IMR-90 (cell line): ENCODE results near the gene LIPK. TPM values are rescaled to one million over a fixed set of nuclear protein-coding genes. Genes with fewer than 3 reads are reported as not detected.

ENCODE experiments used
- ATAC-seq: fragments of 200-7000 bp; cut with Tn5 transposase; 2 replicates; pipeline ENCODE4 v1.9.1; 2020; ENCODE audit warnings: low read depth, mild to moderate bottlenecking, moderate library complexity
- BruUV-seq: library from RNA; stranded (reverse); fragments of 400-500 nt; replicated peaks from 2 replicates; lab custom pipeline; 2021; lab: Mats Ljungman, UMichigan
- CTCF ChIA-PET: fragments of 300-600 bp; formaldehyde crosslinking; extraction: SDS; loops from one replicate; lab custom pipeline; 2021; ENCODE audit warnings: antibody characterized with exemption; lab: Yijun Ruan, JAX
- POLR2A ChIA-PET: fragments of 300-600 bp; sonication (Branson Sonifier 250); formaldehyde crosslinking; loops from one replicate; lab custom pipeline; 2022; ENCODE audit warnings: antibody characterized with exemption; ENCODE audit not compliant: unreplicated experiment; lab: Charles Lee
- DNase-seq: peaks from one replicate; pipeline ENCODE4 v3.0.0; 2013
- H2AFZ ChIP-seq: replicated peaks from 2 replicates; pipeline ENCODE3; 2013; ENCODE audit warnings: low read length, mild to moderate bottlenecking; ENCODE audit not compliant: poor library complexity
- H2AK5ac ChIP-seq: 2 replicates; pipeline ENCODE4 v1.6.1; 2013; ENCODE audit warnings: low read depth, low read length, inconsistent platforms
- H2AK9ac ChIP-seq: replicated peaks from 2 replicates; pipeline ENCODE3; 2013; ENCODE audit warnings: mild to moderate bottlenecking, low read depth, low read length, moderate library complexity; ENCODE audit not compliant: poor library complexity
- H2BK120ac ChIP-seq: 2 replicates; pipeline ENCODE4 v1.6.1; 2013; ENCODE audit warnings: low read depth, low read length, inconsistent platforms
- H2BK15ac ChIP-seq: 3 replicates; pipeline ENCODE4 v1.6.1; 2013; ENCODE audit warnings: low read depth, low read length, inconsistent platforms
- H2BK20ac ChIP-seq: 2 replicates; pipeline ENCODE4 v1.6.1; 2013; ENCODE audit warnings: low read depth, mild to moderate bottlenecking, inconsistent platforms, low read length, moderate library complexity
- H2BK5ac ChIP-seq: 2 replicates; pipeline ENCODE4 v1.6.1; 2013; ENCODE audit warnings: mild to moderate bottlenecking, low read depth, low read length, inconsistent platforms; ENCODE audit not compliant: poor library complexity, severe bottlenecking
- H3K14ac ChIP-seq: replicated peaks from 2 replicates; pipeline ENCODE4 v1.6.1; 2013; ENCODE audit warnings: low read depth, low read length, inconsistent platforms
- H3K18ac ChIP-seq: 2 replicates; pipeline ENCODE4 v1.6.1; 2013; ENCODE audit warnings: low read depth, low read length, control low read depth
- H3K23ac ChIP-seq: 2 replicates; pipeline ENCODE4 v1.6.1; 2013; ENCODE audit warnings: low read depth, low read length, inconsistent platforms
- H3K27ac ChIP-seq: 2 replicates; pipeline ENCODE4 v1.5.1; 2013; ENCODE audit warnings: mild to moderate bottlenecking, control low read depth, low read length; ENCODE audit not compliant: insufficient read depth
- H3K27me3 ChIP-seq: 2 replicates; pipeline ENCODE4 v1.6.1; 2013; ENCODE audit warnings: low read length; ENCODE audit not compliant: control insufficient read depth, insufficient read depth
- H3K36me3 ChIP-seq: 2 replicates; pipeline ENCODE4 v1.6.1; 2013; ENCODE audit warnings: low read length, mixed read lengths; ENCODE audit not compliant: control insufficient read depth, insufficient read depth
- H3K4ac ChIP-seq: 2 replicates; pipeline ENCODE4 v1.6.1; 2013; ENCODE audit warnings: low read depth, low read length, inconsistent platforms
- H3K4me1 ChIP-seq: 2 replicates; pipeline ENCODE4 v1.6.1; 2013; ENCODE audit warnings: low read length, mixed read lengths; ENCODE audit not compliant: control insufficient read depth, insufficient read depth
- H3K4me2 ChIP-seq: 2 replicates; pipeline ENCODE4 v1.6.1; 2013; ENCODE audit warnings: low read depth, mild to moderate bottlenecking, control low read depth, low read length, moderate library complexity
- H3K4me3 ChIP-seq: 2 replicates; pipeline ENCODE4 v1.5.1; 2013; ENCODE audit warnings: low read depth, mild to moderate bottlenecking, control low read depth, low read length, moderate library complexity; ENCODE audit not compliant: insufficient read depth
- H3K56ac ChIP-seq: 2 replicates; pipeline ENCODE4 v1.6.1; 2013; ENCODE audit warnings: low read length, inconsistent platforms; ENCODE audit not compliant: insufficient read depth; ENCODE audit errors: extremely low read depth
- H3K79me1 ChIP-seq, 2 experiments: 2 replicates each; pipeline ENCODE4 v1.6.1; 2013; ENCODE audit warnings: low read length in 2 of 2, inconsistent platforms in 1 of 2, low read depth in 1 of 2
- H3K9ac ChIP-seq: 2 replicates; pipeline ENCODE4 v1.6.1; 2013; ENCODE audit warnings: low read depth, low read length, control low read depth
- H3K9me1 ChIP-seq: 2 replicates; pipeline ENCODE4 v1.6.1; 2013; ENCODE audit warnings: low read length, inconsistent platforms; ENCODE audit not compliant: insufficient read depth
- H3K9me3 ChIP-seq: 2 replicates; pipeline ENCODE4 v1.6.1; 2013; ENCODE audit warnings: low read length; ENCODE audit not compliant: control insufficient read depth, insufficient read depth
- H4K20me1 ChIP-seq: 2 replicates; pipeline ENCODE4 v1.6.1; 2013; ENCODE audit warnings: low read length, inconsistent platforms; ENCODE audit not compliant: insufficient read depth
- H4K5ac ChIP-seq: 2 replicates; pipeline ENCODE4 v1.6.1; 2013; ENCODE audit warnings: mild to moderate bottlenecking, low read depth, low read length, control low read depth
- H4K8ac ChIP-seq, 2 experiments: 2 replicates each; pipeline ENCODE4 v1.6.1; 2013; ENCODE audit warnings: low read depth in 2 of 2, low read length in 2 of 2, control low read depth in 1 of 2, inconsistent platforms in 1 of 2
- H4K91ac ChIP-seq: 2 replicates; pipeline ENCODE4 v1.6.1; 2013; ENCODE audit warnings: low read depth, low read length, inconsistent platforms; ENCODE audit not compliant: insufficient read depth
- CHD1 ChIP-seq: IDR thresholded peaks from 2 replicates; pipeline ENCODE4 v1.6.1; 2012; ENCODE audit warnings: low read depth, low read length, improper control_type of control experiment
- FOS ChIP-seq: fragments of 150-350 bp; IDR thresholded peaks from 2 replicates; pipeline ENCODE4 v1.6.1; 2016; ENCODE audit warnings: low read depth, low read length
- MAZ ChIP-seq: IDR thresholded peaks from 2 replicates; pipeline ENCODE4 v1.6.1; 2012; ENCODE audit warnings: low read depth, mild to moderate bottlenecking, low read length, improper control_type of control experiment, moderate library complexity, borderline replicate concordance
- NFE2L2 ChIP-seq: fragments of 150-350 bp; IDR thresholded peaks from 2 replicates; pipeline ENCODE4 v1.6.1; 2016; ENCODE audit warnings: low read depth, mild to moderate bottlenecking, low read length
- POLR2A ChIP-seq: IDR thresholded peaks from 2 replicates; pipeline ENCODE4 v1.6.1; 2012; ENCODE audit warnings: mild to moderate bottlenecking, low read depth, low read length
- RAD21 ChIP-seq: IDR thresholded peaks from 2 replicates; pipeline ENCODE4 v1.6.1; 2012; ENCODE audit warnings: low read length, improper control_type of control experiment
- RFX5 ChIP-seq: IDR thresholded peaks from 2 replicates; pipeline ENCODE4 v1.8.0; 2012; ENCODE audit warnings: low read depth, mild to moderate bottlenecking, low read length, moderate library complexity
- WGBS, 2 experiments: methylation state at CpG; one replicate each; pipeline versions ENCODE4 v1.1.5 to v1.1.7; 2013; ENCODE audit warnings: missing lambda C conversion rate in 2 of 2; ENCODE audit not compliant: insufficient read length in 1 of 2; ENCODE audit errors: extremely low coverage in 2 of 2; 5-methylcytosine and 5-hydroxymethylcytosine counted together
- dilution Hi-C: fragments of 300-500 bp; cut with HindIII; formaldehyde crosslinking; loops from one replicate; pipeline ENCODE4 v1.14.3; 2018; ENCODE audit warnings: low sequenced_read_pairs; ENCODE audit not compliant: unreplicated experiment
- in situ Hi-C: fragments of 300-500 bp; cut with MboI; formaldehyde crosslinking; loops from 3 replicates; pipeline ENCODE4 v1.14.3; 2019; ENCODE audit warnings: low sequenced_read_pairs, inconsistent platforms, mixed read lengths
- intact Hi-C: fragments of 100-400 bp; cut with micrococcal nuclease; formaldehyde crosslinking; loops from 2 replicates; pipeline ENCODE4 v1.10.0; 2022
- polyA plus RNA-seq, 3 experiments: library from polyadenylated mRNA; depleted of rRNA; stranded (reverse); fragments of >200 nt; gene quantifications; 2 replicates each; pipeline ENCODE4 v1.2.3, GENCODE V29; 2012; ENCODE audit warnings: low replicate concordance in 1 of 3
- total RNA-seq: library from RNA; depleted of rRNA; stranded (reverse); fragments of >200 nt; gene quantifications from 2 replicates; pipeline ENCODE4 v1.2.3, GENCODE V29; 2012
- TF ChIP-seq, protein P1 (sequence below): fragments of 150-350 bp; IDR thresholded peaks from 2 replicates; pipeline ENCODE4 v1.6.1; 2016; ENCODE audit warnings: low read depth, mild to moderate bottlenecking, low read length, moderate library complexity, borderline replicate concordance
- TF ChIP-seq, protein P2 (sequence below): conservative IDR thresholded peaks from 2 replicates; pipeline ENCODE4 v1.5.1; 2012; ENCODE audit warnings: mild to moderate bottlenecking, low read depth, low read length, improper control_type of control experiment

Gene LIPK
- total and polyA plus RNA-seq, 2 of the 4 experiments (the other 2 are of a cell fraction) = not detected

DNA sequence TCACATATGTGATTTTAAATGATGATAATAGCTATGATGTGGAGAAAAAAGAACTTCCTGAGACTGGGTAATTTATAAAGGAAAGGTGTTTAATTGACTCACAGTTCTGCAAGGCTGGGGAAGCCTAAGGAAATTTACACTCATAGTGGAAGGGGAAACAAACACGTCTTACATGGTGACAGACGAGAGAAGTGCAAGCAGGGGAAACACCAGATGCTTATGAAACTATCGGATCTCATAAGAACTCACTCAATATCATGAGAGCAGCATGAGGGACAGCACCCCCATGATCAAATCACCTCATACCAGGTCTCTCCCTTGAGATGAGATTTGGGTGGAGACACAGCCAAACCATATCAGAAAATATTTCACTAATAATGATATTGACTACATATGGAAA, 49.7 kb downstream of the LIPK start:
- no peak overlapping the region for H3K4me2 ChIP-seq
- no peak overlapping the region for H4K8ac ChIP-seq
- peaks cover 7% of the 10 kb centered on the region for H3K27me3 ChIP-seq
- DNase-seq (no peak), ATAC-seq (no peak)
- no peaks in the 10 kb centered on the region for H4K20me1 ChIP-seq
- dilution Hi-C loops (no loop called here), in situ Hi-C loops (no loop called here), intact Hi-C loops (loop anchor here (5.0 kb wide), 1 partner anchor 38 kb away; no protein-coding TSS in a partner anchor)
- no peak overlapping the region for H3K4me3 ChIP-seq
- H4K5ac ChIP-seq = no peak overlapping the region
- H2AFZ ChIP-seq = no peak overlapping the region
- no peaks in the 10 kb centered on the region for H3K9me3 ChIP-seq
- CTCF ChIA-PET = no interaction called here
- no peaks in the 10 kb centered on the region; the same call in 1 of the 2 replicates for H3K9me1 ChIP-seq
- WGBS, 2 experiments = no CpG with 5 or more reads among the region's 3 CpGs
- H3K56ac ChIP-seq = no peak overlapping the region
- no peak overlapping the region for H2BK20ac ChIP-seq
- POLR2A ChIA-PET = no interaction called here
- H3K4me1 ChIP-seq = no peaks in the 10 kb centered on the region
- H4K91ac ChIP-seq = no peak overlapping the region
- H3K27ac ChIP-seq = no peak overlapping the region
- H3K9ac ChIP-seq = no peak overlapping the region
- H3K14ac ChIP-seq = no peak overlapping the region
- no peaks in the 10 kb centered on the region for H3K36me3 ChIP-seq
- no peak overlapping the region for H2BK5ac ChIP-seq
- no peak overlapping the region for H2BK15ac ChIP-seq
- no peak overlapping the region for H2BK120ac ChIP-seq
- H2AK9ac ChIP-seq = no peak overlapping the region
- no peak overlapping the region for H2AK5ac ChIP-seq
- no peak overlapping the region for H3K4ac ChIP-seq
- no peak overlapping the region for H3K23ac ChIP-seq
- no peaks in the 10 kb centered on the region for H3K79me1 ChIP-seq
- no peak overlapping the region for H3K18ac ChIP-seq
- no TSS peak for BruUV-seq
- no peak for TF ChIP-seq RFX5
- TF ChIP-seq, protein P1, sequence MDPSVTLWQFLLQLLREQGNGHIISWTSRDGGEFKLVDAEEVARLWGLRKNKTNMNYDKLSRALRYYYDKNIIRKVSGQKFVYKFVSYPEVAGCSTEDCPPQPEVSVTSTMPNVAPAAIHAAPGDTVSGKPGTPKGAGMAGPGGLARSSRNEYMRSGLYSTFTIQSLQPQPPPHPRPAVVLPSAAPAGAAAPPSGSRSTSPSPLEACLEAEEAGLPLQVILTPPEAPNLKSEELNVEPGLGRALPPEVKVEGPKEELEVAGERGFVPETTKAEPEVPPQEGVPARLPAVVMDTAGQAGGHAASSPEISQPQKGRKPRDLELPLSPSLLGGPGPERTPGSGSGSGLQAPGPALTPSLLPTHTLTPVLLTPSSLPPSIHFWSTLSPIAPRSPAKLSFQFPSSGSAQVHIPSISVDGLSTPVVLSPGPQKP = no peak
- TF ChIP-seq FOS = no peak
- TF ChIP-seq POLR2A = no peak
- no peak for TF ChIP-seq MAZ
- TF ChIP-seq, protein P2, sequence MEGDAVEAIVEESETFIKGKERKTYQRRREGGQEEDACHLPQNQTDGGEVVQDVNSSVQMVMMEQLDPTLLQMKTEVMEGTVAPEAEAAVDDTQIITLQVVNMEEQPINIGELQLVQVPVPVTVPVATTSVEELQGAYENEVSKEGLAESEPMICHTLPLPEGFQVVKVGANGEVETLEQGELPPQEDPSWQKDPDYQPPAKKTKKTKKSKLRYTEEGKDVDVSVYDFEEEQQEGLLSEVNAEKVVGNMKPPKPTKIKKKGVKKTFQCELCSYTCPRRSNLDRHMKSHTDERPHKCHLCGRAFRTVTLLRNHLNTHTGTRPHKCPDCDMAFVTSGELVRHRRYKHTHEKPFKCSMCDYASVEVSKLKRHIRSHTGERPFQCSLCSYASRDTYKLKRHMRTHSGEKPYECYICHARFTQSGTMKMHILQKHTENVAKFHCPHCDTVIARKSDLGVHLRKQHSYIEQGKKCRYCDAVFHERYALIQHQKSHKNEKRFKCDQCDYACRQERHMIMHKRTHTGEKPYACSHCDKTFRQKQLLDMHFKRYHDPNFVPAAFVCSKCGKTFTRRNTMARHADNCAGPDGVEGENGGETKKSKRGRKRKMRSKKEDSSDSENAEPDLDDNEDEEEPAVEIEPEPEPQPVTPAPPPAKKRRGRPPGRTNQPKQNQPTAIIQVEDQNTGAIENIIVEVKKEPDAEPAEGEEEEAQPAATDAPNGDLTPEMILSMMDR = no peak
- TF ChIP-seq RAD21 = no peak
- no peak for TF ChIP-seq NFE2L2
- TF ChIP-seq CHD1 = no peak
